ENCODE results near the gene PIK3R1.
A peak's percentile ranks its signal among the peaks of the same experiment; 100 is the strongest.

- TF ChIP-seq CTCF (IDR thresholded peaks at IDR 0.05) (no peak), POLR2A (IDR thresholded peaks at IDR 0.05; ENCODE audit: low read depth) (no peak), POLR2AphosphoS5 (IDR thresholded peaks at IDR 0.05) (peak; percentile 6 to 21), EP300 (IDR thresholded peaks at IDR 0.05) (no peak)
Observed at GRCh38 chr5:68265347-68265746, 49.8 kb downstream of the PIK3R1 start.
